Aorta (tissue), 5 donors: Measurements from ENCODE around the gene DDR2. TPM values are rescaled to one million over a fixed set of nuclear protein-coding genes. Genes with fewer than 3 reads are reported as not detected.

Experiments used
- ATAC-seq: fragments of 200-7000 bp; cut with Tn5 transposase; one replicate; pipeline ENCODE4 v1.9.1; 2022; ENCODE audit warnings: moderate library complexity; ENCODE audit not compliant: low FRiP score
- DNase-seq, 2 donors: peaks; one replicate each; pipeline ENCODE4 v3.0.0-alpha.2; 2020
- H3K27ac ChIP-seq, 2 donors: one replicate each; pipeline ENCODE4 v1.5.1; 2013; ENCODE audit warnings: low read length in 2 of 2, mild to moderate bottlenecking in 2 of 2, moderate library complexity in 2 of 2, control low read depth in 1 of 2, inconsistent platforms in 1 of 2, low read depth in 1 of 2
- H3K27me3 ChIP-seq, 2 donors: one replicate each; pipeline ENCODE4 v1.6.1; 2013; ENCODE audit warnings: control low read depth in 1 of 2, low read length in 1 of 2, mild to moderate bottlenecking in 1 of 2, moderate library complexity in 1 of 2; ENCODE audit not compliant: insufficient read depth in 2 of 2, control insufficient read depth in 1 of 2
- H3K36me3 ChIP-seq, 2 donors: one replicate each; pipeline ENCODE4 v1.6.1; 2013; ENCODE audit warnings: control low read depth in 1 of 2, low read length in 1 of 2, mild to moderate bottlenecking in 1 of 2; ENCODE audit not compliant: insufficient read depth in 2 of 2, control insufficient read depth in 1 of 2
- H3K4me1 ChIP-seq, 2 donors: one replicate each; pipeline ENCODE4 v1.6.1; 2013; ENCODE audit warnings: low read length in 2 of 2, control low read depth in 1 of 2, mild to moderate bottlenecking in 1 of 2, moderate library complexity in 1 of 2; ENCODE audit not compliant: insufficient read depth in 2 of 2, control insufficient read depth in 1 of 2
- H3K4me3 ChIP-seq, 2 donors: one replicate each; pipeline ENCODE4 v1.5.1; 2013; ENCODE audit warnings: low read length in 2 of 2, control low read depth in 1 of 2, mild to moderate bottlenecking in 1 of 2
- H3K9me3 ChIP-seq: one replicate; pipeline ENCODE4 v1.6.1; 2013; ENCODE audit warnings: mild to moderate bottlenecking, low read length; ENCODE audit not compliant: control insufficient read depth
- WGBS, 2 donors: extraction: QIAGEN DNeasy Blood & Tissue Kit; methylation state at CpG; one replicate each; pipeline ENCODE4 v1.1.7; 2013; 5-methylcytosine and 5-hydroxymethylcytosine counted together
- intact Hi-C, 2 donors: fragments of 100-400 bp; cut with DNase I; formaldehyde crosslinking; loops; one replicate each; pipeline versions ENCODE4 v1.14.2 to v1.15.0; 2022
- polyA plus RNA-seq, 2 donors: library from polyadenylated mRNA; stranded (reverse); fragments of 200-250 nt; gene quantifications; one replicate each; pipeline ENCODE4 v1.2.3, GENCODE V29; 2013
- total RNA-seq, 2 donors: library from RNA; stranded (reverse); fragmentation: NEBNext Ultra II Directional; extraction: Animal tissue kit (Norgen Biotek cat#: 25700); gene quantifications; one replicate each; pipeline ENCODE4 v1.2.1, GENCODE V29; 2021
- donor health status: healthy with polysubstance abuse.
- donor health status: Bipolar disorder and iron deficiency.
- donor health status: DM: no; HTN: no; CAD: no.
- donor health status: DM: no; HTN: no; CAD: no.
- donor health status: DM: yes; HTN: yes; CAD: no.

DDR2 gene
- total and polyA plus RNA-seq, 4 donors = 24.8 to 146 (median 76.5) TPM

GRCh38 chr1:162832470-162832869 is 200.2 kb downstream of the DDR2 start:
- no peak for DNase-seq
- WGBS, 2 donors = 51 to 93% methylated on average over 3 of the region's 3 CpGs
- H3K4me1 ChIP-seq = no peaks in the 10 kb centered on the region

GRCh38 chr1:162835157-162835899 is 203.1 kb downstream of the DDR2 start:
- Histone ChIP-seq H3K36me3 (no peaks in the 10 kb centered on the region), H3K4me1 (no peaks in the 10 kb centered on the region), H3K4me3 (no peak overlapping the region), H3K27me3 (no peaks in the 10 kb centered on the region), H3K27ac (no peak overlapping the region), H3K9me3 (peaks cover 4% of the 10 kb centered on the region)
- intact Hi-C loops = no loop called here
- ATAC-seq (no peak), DNase-seq (no peak)
- WGBS, 2 donors = 61 to 64% methylated on average over 3 of the region's 3 CpGs

More at GRCh38 chr1:162832470-162832869, 200.2 kb downstream of the DDR2 start:
- no peaks in the 10 kb centered on the region for H3K9me3 ChIP-seq
- H3K36me3 ChIP-seq = no peaks in the 10 kb centered on the region
- no peaks in the 10 kb centered on the region for H3K27me3 ChIP-seq
- intact Hi-C loops = no loop called here
- no peak for ATAC-seq
- H3K27ac ChIP-seq = no peak overlapping the region
- no peak overlapping the region for H3K4me3 ChIP-seq

Other genes with a start within 250 kb of the DDR2 start
- gene SH2D1B, start 220.3 kb upstream of the DDR2 start, total RNA-seq = under 1 TPM; 0.45 to 0.63 TPM
- gene SH2D1B, start 220.3 kb upstream of the DDR2 start, polyA plus RNA-seq = 1 to 10 TPM in 1 of 2 donors, under 1 TPM in 1; 0.10 to 1.1 TPM
- 10 to 100 TPM; 28.0 to 29.6 TPM for gene UHMK1, start 134.6 kb upstream of the DDR2 start, total RNA-seq
- gene UHMK1, start 134.6 kb upstream of the DDR2 start, polyA plus RNA-seq = 10 to 100 TPM in 1 of 2 donors, 1 to 10 TPM in 1; 8.7 to 14.7 TPM
- gene UAP1, start 70.7 kb upstream of the DDR2 start, total RNA-seq = 100 to 1,000 TPM; 101 to 138 TPM
- gene UAP1, start 70.7 kb upstream of the DDR2 start, polyA plus RNA-seq = 10 to 100 TPM; 32.2 to 45.2 TPM
- 10 to 100 TPM; 12.8 to 15.4 TPM for gene HSD17B7, start 158.2 kb downstream of the DDR2 start, total RNA-seq
- 10 to 100 TPM in 1 of 2 donors, 1 to 10 TPM in 1; 3.6 to 15.0 TPM for gene HSD17B7, start 158.2 kb downstream of the DDR2 start, polyA plus RNA-seq
- gene CCDC190, start 228.7 kb downstream of the DDR2 start, total RNA-seq = 1 to 10 TPM; 1.6 to 2.2 TPM
- 1 to 10 TPM; 1.0 to 4.1 TPM for gene CCDC190, start 228.7 kb downstream of the DDR2 start, polyA plus RNA-seq